ENCODE data around the gene C19orf53. TPM values are rescaled to one million over a fixed set of nuclear protein-coding genes. Genes with fewer than 3 reads are reported as not detected.

The C19orf53 gene
- total and polyA plus RNA-seq, 10 of the 15 experiments (the other 5 are each of a cell fraction or from before 2014, with no cell fraction given) = 109 to 449 (median 218) TPM

- TF ChIP-seq ZNF592 (IDR thresholded peaks at IDR 0.05) (no peak), MTA2 (IDR thresholded peaks at IDR 0.05; ENCODE audit: low read depth) (peak; percentile 7; the same call in 1 of the 2 replicates), KLF5 (IDR thresholded peaks at IDR 0.05; ENCODE audit: partially characterized antibody) (peak; percentile 87), DPF2 (IDR thresholded peaks at IDR 0.05) (peak; percentile 100), NFXL1 (IDR thresholded peaks at IDR 0.05; ENCODE audit: borderline replicate concordance) (peak; percentile 89; the same call in 1 of the 2 replicates), FOXK2 (IDR thresholded peaks at IDR 0.05) (peak; percentile 67), CHD4 (IDR thresholded peaks at IDR 0.05) (no peak), IKZF2 (IDR thresholded peaks at IDR 0.05) (0 out of 4 replicates have a peak, but pooled peaks of 1 of the 2 experiments have one; percentile 23), POLR2AphosphoS5 (IDR thresholded peaks at IDR 0.05; ENCODE audit: low read length) (peak; percentile 47; the same call in 1 of the 2 replicates), PBX3 (IDR thresholded peaks at IDR 0.05; ENCODE audit: insufficient replicate concordance, low read depth, low read length) (peak; percentile 100), ELK1 (IDR thresholded peaks at IDR 0.05; ENCODE audit: low read depth, low read length) (0 out of 2 replicates have a peak, but pooled peaks have one; percentile 13), CEBPZ (IDR thresholded peaks at IDR 0.05; ENCODE audit: low read depth, low read length) (peak; percentile 93), FOS (IDR thresholded peaks at IDR 0.05; ENCODE audit: borderline replicate concordance, extremely low read depth, insufficient read length) (peak; percentile 96), TBL1XR1 (IDR thresholded peaks at IDR 0.05; ENCODE audit: low read depth, low read length) (0 out of 2 replicates have a peak, but pooled peaks have one; percentile 31), SUZ12 (IDR thresholded peaks at IDR 0.05; ENCODE audit: unreplicated experiment) (no peak), EZH2 (IDR thresholded peaks at IDR 0.05; ENCODE audit: borderline replicate concordance, control insufficient read depth, low read depth, low read length) (no peak), IRF4 (IDR thresholded peaks at IDR 0.05; ENCODE audit: low read depth, low read length) (no peak), SRF (IDR thresholded peaks at IDR 0.05; ENCODE audit: low read depth in 2 of 2, low read length in 2 of 2) (peak; percentile 88 to 97)
Measured at GRCh38 chr19:13794757-13795589, 20.7 kb downstream of the C19orf53 start, which contains the start of gene ZSWIM4 (continued).

Data from GM12878 (cell line).